MM.1S (cell line): ENCODE results near the gene ALPI.

Source experiments
- CTCF ChIP-seq: fragments of 300-600 bp; sonication (generic); IDR thresholded peaks from 2 replicates; pipeline ENCODE4 v1.5.1; 2016; ENCODE audit warnings: antibody characterized with exemption, low read length, mixed read lengths
- EZH2 ChIP-seq: fragments of 300-600 bp; sonication (generic); optimal IDR thresholded peaks from 2 replicates; pipeline ENCODE3; 2017; ENCODE audit warnings: low read depth, mild to moderate bottlenecking, antibody characterized with exemption, low read length, mixed read lengths

- TF ChIP-seq CTCF (no peak), EZH2 (no peak)
Observed at GRCh38 chr2:232415138-232415690, 40.7 kb upstream of the ALPI start.
